SK-N-SH (cell line): Measurements from ENCODE around the gene ING2.

Source experiments
- GATA2 ChIP-seq: sonication (generic); formaldehyde crosslinking; IDR thresholded peaks from 2 replicates; pipeline ENCODE4 v1.5.0; 2020; ENCODE audit warnings: mild to moderate bottlenecking, missing genetic modification reagents
- MAX ChIP-seq: IDR thresholded peaks from 2 replicates; pipeline ENCODE4 v1.4.0; 2012; ENCODE audit warnings: low read depth
- RAD21 ChIP-seq: IDR thresholded peaks from 2 replicates; pipeline ENCODE4 v1.6.1; 2012; ENCODE audit warnings: mild to moderate bottlenecking, low read length
- RCOR1 ChIP-seq: fragments of 150-350 bp; IDR thresholded peaks from 2 replicates; pipeline ENCODE4 v1.6.1; 2017; ENCODE audit warnings: antibody characterized with exemption, low read length
- REST ChIP-seq: IDR thresholded peaks from 2 replicates; pipeline ENCODE4 v1.6.1; 2012; ENCODE audit warnings: mild to moderate bottlenecking, low read depth, low read length, moderate library complexity
- TF ChIP-seq, protein P1 (sequence below): fragments of 200-600 bp; sonication (generic); IDR thresholded peaks from 2 replicates; pipeline ENCODE4 v1.6.1; 2017; ENCODE audit warnings: antibody characterized with exemption, mild to moderate bottlenecking, moderate library complexity

- TF ChIP-seq, protein P1, sequence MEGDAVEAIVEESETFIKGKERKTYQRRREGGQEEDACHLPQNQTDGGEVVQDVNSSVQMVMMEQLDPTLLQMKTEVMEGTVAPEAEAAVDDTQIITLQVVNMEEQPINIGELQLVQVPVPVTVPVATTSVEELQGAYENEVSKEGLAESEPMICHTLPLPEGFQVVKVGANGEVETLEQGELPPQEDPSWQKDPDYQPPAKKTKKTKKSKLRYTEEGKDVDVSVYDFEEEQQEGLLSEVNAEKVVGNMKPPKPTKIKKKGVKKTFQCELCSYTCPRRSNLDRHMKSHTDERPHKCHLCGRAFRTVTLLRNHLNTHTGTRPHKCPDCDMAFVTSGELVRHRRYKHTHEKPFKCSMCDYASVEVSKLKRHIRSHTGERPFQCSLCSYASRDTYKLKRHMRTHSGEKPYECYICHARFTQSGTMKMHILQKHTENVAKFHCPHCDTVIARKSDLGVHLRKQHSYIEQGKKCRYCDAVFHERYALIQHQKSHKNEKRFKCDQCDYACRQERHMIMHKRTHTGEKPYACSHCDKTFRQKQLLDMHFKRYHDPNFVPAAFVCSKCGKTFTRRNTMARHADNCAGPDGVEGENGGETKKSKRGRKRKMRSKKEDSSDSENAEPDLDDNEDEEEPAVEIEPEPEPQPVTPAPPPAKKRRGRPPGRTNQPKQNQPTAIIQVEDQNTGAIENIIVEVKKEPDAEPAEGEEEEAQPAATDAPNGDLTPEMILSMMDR, result no peak
- TF ChIP-seq GATA2 (CRISPR knock-in tag), result no peak
- TF ChIP-seq RAD21, result no peak
- no peak for TF ChIP-seq REST
- no peak for TF ChIP-seq MAX
- no peak for TF ChIP-seq RCOR1
Measured at GRCh38 chr4:183554878-183555585, 50.2 kb downstream of the ING2 start.
